Ascending aorta (tissue), 2 donors: ENCODE results near the gene KLRF1. TPM values are rescaled to one million over a fixed set of nuclear protein-coding genes. Genes with fewer than 3 reads are reported as not detected.

Experiments used
- DNase-seq, 2 donors: peaks; one replicate each; pipeline ENCODE4 v3.0.0-alpha.2; 2019; ENCODE audit warnings: low spot score in 2 of 2
- H3K27ac ChIP-seq, 2 donors: fragments of 200-600 bp; sonication (generic); one replicate each; pipeline ENCODE4 v1.5.1; 2016 to 2017; ENCODE audit warnings: mild to moderate bottlenecking in 1 of 2
- H3K27me3 ChIP-seq: fragments of 200-600 bp; sonication (generic); one replicate; pipeline ENCODE4 v1.5.1; 2017
- H3K36me3 ChIP-seq, 2 donors: fragments of 200-600 bp; sonication (generic); one replicate each; pipeline ENCODE4 v1.5.1; 2016
- H3K4me1 ChIP-seq, 2 donors: fragments of 200-600 bp; sonication (generic); one replicate each; pipeline ENCODE4 v1.5.1; 2016 to 2017; ENCODE audit warnings: mild to moderate bottlenecking in 1 of 2
- H3K4me3 ChIP-seq, 2 donors: fragments of 200-600 bp; sonication (generic); one replicate each; pipeline ENCODE4 v1.5.1; 2016 to 2017; ENCODE audit warnings: mild to moderate bottlenecking in 1 of 2
- H3K9me3 ChIP-seq, 2 donors: fragments of 200-600 bp; sonication (generic); one replicate each; pipeline ENCODE4 v1.5.1; 2016
- intact Hi-C: fragments of 100-400 bp; cut with DNase I; formaldehyde crosslinking; loops from one replicate; pipeline ENCODE4 v1.15.1; 2023
- total RNA-seq: library from RNA; depleted of rRNA; stranded (reverse); fragments of >200 nt; gene quantifications from one replicate; pipeline ENCODE4 v1.1.0, GENCODE V29; 2016
- TF ChIP-seq, protein P1 (sequence below), 3 experiments: fragments of 200-600 bp in 2 of 3; fragments of 450-650 bp in 1 of 3; sonication (generic) in 2 of 3; IDR thresholded peaks; one replicate each; pipeline ENCODE4 v1.5.1; 2016 to 2019; ENCODE audit warnings: antibody characterized with exemption in 3 of 3, mild to moderate bottlenecking in 1 of 3, moderate library complexity in 1 of 3

Gene KLRF1
- total RNA-seq, 1 donor from 2014 or later = not detected

DNA sequence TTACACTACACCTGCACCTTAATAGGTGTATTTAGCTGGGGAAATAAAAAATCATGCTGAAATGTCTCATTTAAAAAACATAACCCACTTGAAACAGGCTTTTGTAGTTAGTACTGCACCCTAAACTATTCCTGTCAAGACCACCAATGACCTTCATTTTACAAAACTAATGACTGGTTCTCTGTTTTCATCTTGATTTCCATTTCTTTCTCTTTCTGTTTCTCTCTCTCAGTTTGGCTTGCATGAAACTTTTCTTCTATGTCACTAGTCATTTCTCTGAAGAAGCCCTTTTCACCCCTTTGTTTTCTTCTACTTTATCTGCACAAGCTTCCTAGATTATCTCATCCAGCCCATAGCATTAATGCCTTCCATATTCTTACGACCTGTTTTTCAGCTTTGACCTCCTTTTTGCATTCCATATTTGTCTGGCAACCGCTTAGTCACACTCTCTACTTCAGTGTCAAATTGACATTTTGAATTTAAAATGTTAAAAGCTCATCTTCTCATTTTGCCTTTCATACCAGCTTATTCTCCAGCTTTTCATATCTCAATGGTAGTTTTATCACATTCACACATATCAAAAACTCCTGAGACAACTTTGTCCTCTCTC lies 32.7 kb upstream of the KLRF1 start:
- TF ChIP-seq, protein P1, sequence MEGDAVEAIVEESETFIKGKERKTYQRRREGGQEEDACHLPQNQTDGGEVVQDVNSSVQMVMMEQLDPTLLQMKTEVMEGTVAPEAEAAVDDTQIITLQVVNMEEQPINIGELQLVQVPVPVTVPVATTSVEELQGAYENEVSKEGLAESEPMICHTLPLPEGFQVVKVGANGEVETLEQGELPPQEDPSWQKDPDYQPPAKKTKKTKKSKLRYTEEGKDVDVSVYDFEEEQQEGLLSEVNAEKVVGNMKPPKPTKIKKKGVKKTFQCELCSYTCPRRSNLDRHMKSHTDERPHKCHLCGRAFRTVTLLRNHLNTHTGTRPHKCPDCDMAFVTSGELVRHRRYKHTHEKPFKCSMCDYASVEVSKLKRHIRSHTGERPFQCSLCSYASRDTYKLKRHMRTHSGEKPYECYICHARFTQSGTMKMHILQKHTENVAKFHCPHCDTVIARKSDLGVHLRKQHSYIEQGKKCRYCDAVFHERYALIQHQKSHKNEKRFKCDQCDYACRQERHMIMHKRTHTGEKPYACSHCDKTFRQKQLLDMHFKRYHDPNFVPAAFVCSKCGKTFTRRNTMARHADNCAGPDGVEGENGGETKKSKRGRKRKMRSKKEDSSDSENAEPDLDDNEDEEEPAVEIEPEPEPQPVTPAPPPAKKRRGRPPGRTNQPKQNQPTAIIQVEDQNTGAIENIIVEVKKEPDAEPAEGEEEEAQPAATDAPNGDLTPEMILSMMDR (IDR thresholded peaks at IDR 0.05) = no peak
- intact Hi-C loops = no loop called here
- DNase-seq = no peak

DNA sequence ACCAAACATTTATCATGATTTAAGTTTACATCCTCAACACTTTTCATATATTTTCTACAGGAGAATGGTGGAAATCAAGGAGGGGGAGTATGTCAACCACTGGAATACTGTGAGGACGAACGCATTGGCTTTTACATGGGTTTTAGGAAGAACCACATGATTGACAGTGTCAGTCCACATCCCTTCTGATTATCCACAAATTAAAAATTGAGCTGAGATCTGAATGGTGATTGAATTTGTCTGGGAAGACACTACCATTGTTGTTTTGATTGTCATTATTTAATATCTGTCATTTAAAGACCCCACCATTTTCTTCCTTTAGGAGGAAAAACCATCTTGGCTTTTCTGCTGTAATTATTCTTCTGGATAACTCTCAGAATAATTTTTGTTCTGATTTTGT lies 31.3 kb upstream of the KLRF1 start:
- intact Hi-C loops = no loop called here
- TF ChIP-seq, protein P1 (IDR thresholded peaks at IDR 0.05) = no peak
- H3K9me3 ChIP-seq = no peaks in the 10 kb centered on the region
- no peak overlapping the region for H3K4me3 ChIP-seq
- no peak for DNase-seq
- H3K36me3 ChIP-seq = no peaks in the 10 kb centered on the region
- H3K27ac ChIP-seq = no peak overlapping the region
- H3K4me1 ChIP-seq = no peaks in the 10 kb centered on the region
- H3K27me3 ChIP-seq = no peaks in the 10 kb centered on the region

More for the DNA sequence above, 32.7 kb upstream of the KLRF1 start:
- Histone ChIP-seq H3K4me3 (no peak overlapping the region), H3K36me3 (no peaks in the 10 kb centered on the region), H3K27me3 (no peaks in the 10 kb centered on the region), H3K9me3 (no peaks in the 10 kb centered on the region), H3K4me1 (no peaks in the 10 kb centered on the region), H3K27ac (no peak overlapping the region)

DNA sequence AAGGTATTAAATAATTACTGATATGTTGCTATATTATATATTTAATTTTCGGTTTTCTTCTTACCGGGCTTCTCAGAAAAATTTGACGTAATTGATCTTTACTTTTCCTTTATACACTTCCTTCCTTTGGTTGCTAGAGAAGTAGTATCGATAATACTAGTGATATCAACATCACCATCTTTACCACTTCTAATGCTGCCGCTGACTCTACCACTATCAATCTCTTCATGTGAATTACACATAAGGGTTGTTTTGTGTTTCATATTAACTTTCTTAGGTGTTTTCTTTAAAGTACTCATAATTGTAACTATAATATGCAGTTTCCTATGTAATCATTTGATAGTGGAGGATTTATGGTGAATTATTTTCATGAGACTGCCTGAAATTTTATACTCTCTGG lies 30.9 kb upstream of the KLRF1 start:
- Histone ChIP-seq H3K27me3 (no peaks in the 10 kb centered on the region), H3K27ac (no peak overlapping the region), H3K36me3 (no peaks in the 10 kb centered on the region), H3K4me3 (no peak overlapping the region), H3K9me3 (no peaks in the 10 kb centered on the region), H3K4me1 (no peaks in the 10 kb centered on the region)
- intact Hi-C loops = no loop called here
- TF ChIP-seq, protein P1 (IDR thresholded peaks at IDR 0.05) = no peak
- no peak for DNase-seq

DNA sequence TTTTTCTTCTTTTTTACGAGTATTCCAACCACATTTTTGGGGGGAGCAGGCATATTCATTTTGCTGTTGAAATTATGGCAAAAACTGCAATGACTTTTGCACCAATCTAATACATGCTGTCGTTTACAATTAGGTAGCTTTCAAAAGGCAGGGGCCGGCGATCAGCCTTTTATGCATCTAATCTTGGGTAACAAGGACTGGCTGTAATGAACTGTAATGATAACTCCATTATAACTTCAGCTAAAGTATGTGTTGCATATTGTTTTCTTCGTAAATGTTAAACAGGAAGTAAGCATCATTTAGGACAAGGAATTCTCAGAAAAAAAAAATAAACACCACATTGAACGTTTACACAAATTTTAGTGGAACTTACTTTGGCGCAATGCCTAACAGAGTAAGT lies 30.3 kb upstream of the KLRF1 start:
- no peaks in the 10 kb centered on the region for H3K36me3 ChIP-seq
- H3K4me3 ChIP-seq = no peak overlapping the region
- H3K27me3 ChIP-seq = no peaks in the 10 kb centered on the region
- intact Hi-C loops = no loop called here
- TF ChIP-seq, protein P1 (IDR thresholded peaks at IDR 0.05) = no peak
- no peak for DNase-seq
- H3K9me3 ChIP-seq = no peaks in the 10 kb centered on the region
- no peaks in the 10 kb centered on the region for H3K4me1 ChIP-seq
- no peak overlapping the region for H3K27ac ChIP-seq

DNA sequence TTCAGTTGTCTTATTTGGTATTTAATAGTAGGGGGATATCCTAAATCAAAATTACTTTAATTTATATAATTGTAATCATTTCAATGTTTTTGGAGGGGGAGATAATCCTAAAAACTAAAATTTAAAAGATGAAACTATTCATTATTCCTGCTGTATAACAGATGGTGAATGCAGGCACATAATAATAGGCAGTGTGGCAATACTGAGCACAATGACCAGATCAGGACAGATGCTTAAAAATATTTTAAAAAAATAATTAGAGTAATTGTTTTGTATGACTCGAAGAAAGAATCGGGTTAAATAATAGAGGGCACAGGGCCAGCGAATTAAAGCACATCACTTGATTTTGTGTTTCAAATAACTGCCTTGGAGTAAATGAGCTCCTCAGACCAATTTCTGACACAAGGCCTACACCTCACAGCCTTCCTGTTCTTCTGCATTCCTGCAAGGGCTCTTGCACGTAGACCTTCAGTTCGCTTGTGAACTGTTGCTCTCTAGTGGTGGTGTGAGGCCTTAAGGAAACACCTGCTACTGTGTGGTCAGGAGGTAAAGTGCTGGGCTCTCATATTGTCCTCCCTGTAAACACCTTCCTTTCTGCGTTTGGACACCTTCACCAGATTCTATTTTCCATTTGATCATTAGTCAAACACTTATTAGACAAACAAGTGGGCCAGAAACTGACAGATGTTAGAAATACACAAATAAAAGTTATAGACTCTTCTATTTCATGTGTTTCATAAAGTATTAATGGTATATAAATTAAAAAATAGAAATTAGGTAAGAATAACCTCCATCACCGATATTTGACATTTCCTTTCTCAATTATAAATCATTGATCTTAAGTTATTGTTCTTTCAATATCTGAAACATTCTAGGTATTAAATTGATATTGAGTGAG lies 29.3 kb upstream of the KLRF1 start:
- Histone ChIP-seq H3K27ac (no peak overlapping the region), H3K9me3 (no peaks in the 10 kb centered on the region), H3K4me3 (no peak overlapping the region), H3K4me1 (no peaks in the 10 kb centered on the region), H3K27me3 (no peaks in the 10 kb centered on the region), H3K36me3 (no peaks in the 10 kb centered on the region)
- DNase-seq = no peak
- intact Hi-C loops = no loop called here
- TF ChIP-seq, protein P1 (IDR thresholded peaks at IDR 0.05) = no peak
